ENCODE data around the gene DENND2C.

- TF ChIP-seq CTCF (IDR thresholded peaks at IDR 0.05; ENCODE audit: borderline replicate concordance, extremely low read depth, low read length, poor library complexity, severe bottlenecking): no peak
- TF ChIP-seq EZH2 (IDR thresholded peaks at IDR 0.05; ENCODE audit: borderline replicate concordance, low read depth, low read length, severe bottlenecking): no peak
These were observed 119.5 kb downstream of the DENND2C start for GRCh38 chr1:114550336-114550735.

Measured in DND-41 (cell line).